Testis (tissue), 3 donors: Measurements from ENCODE around the gene DDC. TPM values are rescaled to one million over a fixed set of nuclear protein-coding genes. Genes with fewer than 3 reads are reported as not detected.

Experiments
- DNase-seq: peaks from one replicate; pipeline ENCODE4 v3.0.0-alpha.2; 2019
- H3K27ac ChIP-seq, 2 donors: fragments of 200-600 bp; sonication (generic); one replicate each; pipeline ENCODE4 v1.5.1; 2019
- H3K27me3 ChIP-seq: fragments of 200-600 bp; sonication (generic); one replicate; pipeline ENCODE4 v1.5.1; 2019
- H3K36me3 ChIP-seq: fragments of 200-600 bp; sonication (generic); one replicate; pipeline ENCODE4 v1.5.1; 2017; ENCODE audit warnings: low read depth; ENCODE audit errors: missing control alignments
- H3K4me1 ChIP-seq: fragments of 200-600 bp; sonication (generic); one replicate; pipeline ENCODE4 v1.5.1; 2019
- H3K4me3 ChIP-seq, 2 donors: fragments of 200-600 bp; sonication (generic); one replicate each; pipeline ENCODE4 v1.5.1; 2017 to 2019
- H3K9me3 ChIP-seq: fragments of 200-600 bp; sonication (generic); one replicate; pipeline ENCODE4 v1.5.1; 2017
- POLR2A ChIP-seq: fragments of 450-650 bp; IDR thresholded peaks from one replicate; pipeline ENCODE4 v1.6.1; 2017; ENCODE audit warnings: antibody characterized with exemption, mild to moderate bottlenecking, moderate library complexity
- WGBS, 2 donors: methylation state at CpG; one replicate each; pipeline ENCODE4 v1.1.5; 2018; 5-methylcytosine and 5-hydroxymethylcytosine counted together
- intact Hi-C: fragments of 100-400 bp; cut with DNase I; formaldehyde crosslinking; loops from one replicate; pipeline ENCODE4 v1.15.1; 2023; ENCODE audit warnings: low total_unique reads
- polyA plus RNA-seq: library from polyadenylated mRNA; stranded (reverse); fragments of 350-450 nt; fragmentation: Illumina TruSeq; extraction: RNeasy Lipid Tissue Mini Kit (QIAGEN cat#74804); gene quantifications from one replicate; pipeline ENCODE4 v1.2.3, GENCODE V29; 2014; ENCODE audit warnings: low read depth, low replicate concordance; ENCODE audit not compliant: insufficient read depth
- total RNA-seq, 2 donors: library from RNA; depleted of rRNA; stranded (reverse); fragments of >200 nt; gene quantifications; one replicate each; pipeline ENCODE4 v1.2.3, GENCODE V29; 2016
- TF ChIP-seq, protein P1 (sequence below), 3 experiments: fragments of 450-650 bp in 2 of 3; fragments of 200-600 bp in 1 of 3; sonication (generic) in 1 of 3; IDR thresholded peaks; one replicate each; pipeline ENCODE4 v1.5.1; 2016 to 2019; ENCODE audit warnings: antibody characterized with exemption in 3 of 3, mild to moderate bottlenecking in 2 of 3, moderate library complexity in 1 of 3

DDC gene
- total and polyA plus RNA-seq, 3 donors from 2014 or later = 1.2 to 4.1 (median 3.3) TPM

DNA sequence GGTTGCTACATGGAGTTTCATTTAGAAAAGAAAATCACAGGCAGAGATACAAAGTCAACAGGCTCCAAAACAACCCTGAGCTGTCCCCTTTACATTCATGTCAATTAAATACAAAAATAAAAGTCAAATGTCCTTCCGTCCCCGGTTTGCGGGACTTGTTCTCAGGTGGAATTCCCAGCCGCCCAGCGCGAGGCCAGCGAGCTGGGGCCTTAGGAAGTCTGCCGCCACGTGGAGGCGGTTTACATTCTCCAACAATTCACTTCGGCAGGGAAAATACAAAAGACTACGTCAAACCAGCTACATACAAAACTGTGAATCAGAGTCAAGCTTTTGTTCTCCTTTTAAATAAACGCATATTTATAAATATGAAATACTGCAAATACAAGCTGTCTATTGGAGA lies 25.3 kb upstream of the DDC start:
- TF ChIP-seq, protein P1, sequence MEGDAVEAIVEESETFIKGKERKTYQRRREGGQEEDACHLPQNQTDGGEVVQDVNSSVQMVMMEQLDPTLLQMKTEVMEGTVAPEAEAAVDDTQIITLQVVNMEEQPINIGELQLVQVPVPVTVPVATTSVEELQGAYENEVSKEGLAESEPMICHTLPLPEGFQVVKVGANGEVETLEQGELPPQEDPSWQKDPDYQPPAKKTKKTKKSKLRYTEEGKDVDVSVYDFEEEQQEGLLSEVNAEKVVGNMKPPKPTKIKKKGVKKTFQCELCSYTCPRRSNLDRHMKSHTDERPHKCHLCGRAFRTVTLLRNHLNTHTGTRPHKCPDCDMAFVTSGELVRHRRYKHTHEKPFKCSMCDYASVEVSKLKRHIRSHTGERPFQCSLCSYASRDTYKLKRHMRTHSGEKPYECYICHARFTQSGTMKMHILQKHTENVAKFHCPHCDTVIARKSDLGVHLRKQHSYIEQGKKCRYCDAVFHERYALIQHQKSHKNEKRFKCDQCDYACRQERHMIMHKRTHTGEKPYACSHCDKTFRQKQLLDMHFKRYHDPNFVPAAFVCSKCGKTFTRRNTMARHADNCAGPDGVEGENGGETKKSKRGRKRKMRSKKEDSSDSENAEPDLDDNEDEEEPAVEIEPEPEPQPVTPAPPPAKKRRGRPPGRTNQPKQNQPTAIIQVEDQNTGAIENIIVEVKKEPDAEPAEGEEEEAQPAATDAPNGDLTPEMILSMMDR (IDR thresholded peaks at IDR 0.05) = no peak
- TF ChIP-seq POLR2A = no peak
- intact Hi-C loops = no loop called here
- DNase-seq = no peak
- WGBS, 2 donors = 93 to 95% methylated on average over 13 of the region's 13 CpGs
- H3K4me3 ChIP-seq = no peak overlapping the region
- no peaks in the 10 kb centered on the region for H3K9me3 ChIP-seq
- H3K36me3 ChIP-seq = no peaks in the 10 kb centered on the region
- no peaks in the 10 kb centered on the region for H3K27me3 ChIP-seq
- H3K27ac ChIP-seq = no peak overlapping the region
- peaks cover 6% of the 10 kb centered on the region for H3K4me1 ChIP-seq

DNA sequence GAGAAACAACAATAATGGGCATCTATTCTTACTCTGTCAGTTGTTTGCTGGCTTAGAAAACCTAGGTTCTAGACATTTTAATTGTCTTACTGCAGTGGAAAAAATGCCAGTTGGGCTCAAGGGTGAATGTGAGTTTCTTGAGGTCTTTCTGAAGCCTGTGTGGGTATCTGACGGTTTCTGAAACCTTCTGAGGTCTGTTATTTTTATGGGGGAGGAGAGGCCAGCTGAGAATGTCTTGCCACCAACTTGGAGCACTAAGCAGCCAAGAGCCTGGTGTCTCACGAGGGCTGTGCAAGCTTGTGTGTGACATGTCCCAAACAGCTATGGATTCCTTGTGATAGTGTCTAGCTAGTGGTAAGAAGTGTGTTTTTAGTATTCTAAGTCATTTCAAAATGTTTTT lies 24.2 kb upstream of the DDC start:
- no peak overlapping the region for H3K4me3 ChIP-seq
- intact Hi-C loops = no loop called here
- no peak overlapping the region for H3K27ac ChIP-seq
- no peaks in the 10 kb centered on the region for H3K9me3 ChIP-seq
- H3K27me3 ChIP-seq = no peaks in the 10 kb centered on the region
- WGBS, 2 donors = 88 to 92% methylated on average over 2 of the region's 2 CpGs
- no peak for DNase-seq
- no peaks in the 10 kb centered on the region for H3K4me1 ChIP-seq
- no peaks in the 10 kb centered on the region for H3K36me3 ChIP-seq
- no peak for TF ChIP-seq POLR2A
- TF ChIP-seq, protein P1 (IDR thresholded peaks at IDR 0.05) = no peak

DNA sequence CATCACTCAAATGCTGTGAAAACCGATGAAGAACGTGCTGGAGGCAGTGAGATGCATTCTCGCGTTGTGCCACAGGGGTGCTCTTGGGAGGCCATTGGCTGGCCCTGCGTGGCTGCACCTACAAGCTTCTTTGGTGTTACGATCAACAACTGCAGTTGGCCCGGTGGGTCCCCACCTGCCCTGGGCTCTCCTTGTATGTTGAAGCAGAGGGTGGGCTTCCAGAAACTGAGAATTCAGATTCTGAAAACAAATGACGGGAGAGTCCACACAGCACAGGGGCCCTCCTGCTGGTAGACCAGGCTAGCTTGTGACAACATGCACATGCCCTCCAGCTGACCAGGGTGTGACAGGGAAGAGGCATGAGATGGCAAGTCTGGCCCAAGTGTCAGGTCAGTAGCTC lies 23.7 kb upstream of the DDC start:
- no peaks in the 10 kb centered on the region for H3K4me1 ChIP-seq
- DNase-seq = no peak
- H3K4me3 ChIP-seq = no peak overlapping the region
- H3K36me3 ChIP-seq = no peaks in the 10 kb centered on the region
- no peak overlapping the region for H3K27ac ChIP-seq
- WGBS, 2 donors = 89 to 94% methylated on average over 7 to 8 of the region's 8 CpGs
- H3K27me3 ChIP-seq = no peaks in the 10 kb centered on the region
- no peaks in the 10 kb centered on the region for H3K9me3 ChIP-seq
- intact Hi-C loops = no loop called here
- TF ChIP-seq POLR2A = no peak

DNA sequence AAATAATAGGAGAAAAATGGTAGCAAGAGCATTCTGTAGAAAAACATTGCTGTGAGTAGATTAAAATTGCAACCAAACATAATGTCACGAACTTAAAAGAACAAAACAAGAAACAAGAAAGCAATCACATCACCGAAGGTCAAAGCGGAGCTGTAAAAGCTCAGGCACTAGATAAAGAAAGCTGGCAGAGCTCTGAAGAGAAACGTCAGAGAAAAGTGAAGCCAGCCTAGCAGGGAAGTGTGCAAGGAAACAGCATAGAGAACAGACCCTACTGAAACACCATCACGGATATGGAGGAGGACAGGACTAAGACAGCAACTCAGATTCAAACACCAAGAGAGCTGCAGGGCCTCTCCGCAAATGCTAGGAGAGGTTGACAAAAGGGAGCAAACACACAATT lies 22.5 kb upstream of the DDC start:
- Histone ChIP-seq H3K4me1 (no peaks in the 10 kb centered on the region), H3K27ac (no peak overlapping the region), H3K9me3 (no peaks in the 10 kb centered on the region), H3K4me3 (no peak overlapping the region), H3K36me3 (no peaks in the 10 kb centered on the region), H3K27me3 (no peaks in the 10 kb centered on the region)
- 50 to 64% methylated on average over 6 of the region's 6 CpGs for WGBS, 2 donors
- intact Hi-C loops = no loop called here
- TF ChIP-seq, protein P1 (IDR thresholded peaks at IDR 0.05) = no peak
- no peak for TF ChIP-seq POLR2A
- peak; percentile 27 for DNase-seq

DNA sequence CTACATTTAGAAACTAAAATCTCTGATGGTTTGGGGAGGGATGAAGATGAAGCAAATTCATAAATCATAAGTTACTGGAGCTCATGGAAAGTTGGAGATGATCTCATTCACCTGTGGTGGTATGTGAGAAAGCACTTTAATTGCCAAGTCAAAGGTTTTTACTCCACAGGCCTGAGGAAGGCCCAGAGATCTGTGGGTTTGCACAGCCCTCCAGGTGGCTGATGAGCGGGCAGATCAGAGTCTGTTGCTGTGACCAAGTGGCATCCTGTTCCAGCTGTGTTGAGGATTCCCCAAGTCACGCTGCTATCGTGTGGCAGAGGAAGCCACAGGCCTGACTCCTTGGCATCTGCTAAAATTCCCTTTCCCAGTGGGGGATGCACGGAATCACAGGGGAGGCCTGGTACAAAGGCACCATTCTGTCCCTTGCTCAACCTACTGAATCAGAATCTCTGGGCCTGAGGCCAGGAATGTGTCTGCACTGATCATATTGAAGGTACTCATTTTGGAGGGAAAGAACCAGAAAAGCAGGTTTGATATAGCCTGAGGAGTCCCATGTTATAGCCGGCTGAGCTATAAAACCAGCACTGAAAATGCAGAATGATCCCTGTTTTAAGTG lies 19.7 kb upstream of the DDC start:
- DNase-seq = no peak
- Histone ChIP-seq H3K4me3 (no peak overlapping the region), H3K27ac (no peak overlapping the region), H3K9me3 (no peaks in the 10 kb centered on the region), H3K4me1 (no peaks in the 10 kb centered on the region), H3K27me3 (no peaks in the 10 kb centered on the region), H3K36me3 (no peaks in the 10 kb centered on the region)
- TF ChIP-seq POLR2A = no peak
- TF ChIP-seq, protein P1 (IDR thresholded peaks at IDR 0.05) = no peak
- intact Hi-C loops = no loop called here
- WGBS, 2 donors = 69 to 84% methylated on average over 5 of the region's 5 CpGs
